ENCODE results near the gene ECD. TPM values are rescaled to one million over a fixed set of nuclear protein-coding genes. Genes with fewer than 3 reads are reported as not detected.

The ECD gene
- polyA plus RNA-seq, 3 donors = 14.1 to 20.2 (median 16.7) TPM

GRCh38 chr10:73086816-73087215 is 81.0 kb downstream of the ECD start:
- no peaks in the 10 kb centered on the region for H3K27me3 Mint-ChIP-seq (ENCODE audit: low read depth in 3 of 3)
- Histone ChIP-seq H3K4me2 (replicated peaks; ENCODE audit: extremely low read depth, low read length, poor library complexity, severe bottlenecking) (no peak overlapping the region), H3K27me3 (ENCODE audit: control insufficient read depth in 2 of 2, insufficient read depth in 2 of 2, low read length in 2 of 2) (no peaks in the 10 kb centered on the region), H4K20me1 (ENCODE audit: insufficient read depth, low read length) (peaks cover 90% of the 10 kb centered on the region), H2AFZ (ENCODE audit: insufficient read depth, low read depth, low read length, poor library complexity, severe bottlenecking) (no peak overlapping the region), H3K4me3 (replicated peaks in 1 of 3; ENCODE audit: low read depth in 2 of 3, low read length in 3 of 3) (no peak overlapping the region), H3K4me1 (ENCODE audit: control insufficient read depth in 1 of 2, insufficient read depth in 2 of 2, low read length in 2 of 2) (peaks cover 3 to 5% of the 10 kb centered on the region in 2 donors), H3K36me3 (replicated peaks in 1 of 2; ENCODE audit: control insufficient read depth in 1 of 2, insufficient read depth in 2 of 2, low read length in 2 of 2) (peaks cover 0 to 4% of the 10 kb centered on the region in 2 donors), H3K9me3 (replicated peaks in 1 of 2; ENCODE audit: control insufficient read depth in 1 of 2, insufficient read depth in 1 of 2, low read length in 2 of 2) (no peaks in the 10 kb centered on the region), H3K27ac (ENCODE audit: low read depth in 1 of 2, low read length in 2 of 2) (no peak overlapping the region), H3K9ac (ENCODE audit: insufficient read depth, low read length, poor library complexity, severe bottlenecking) (no peak overlapping the region), H3K79me2 (ENCODE audit: insufficient read depth, low read length) (peaks cover 71% of the 10 kb centered on the region)
- intact Hi-C loops (cut with micrococcal nuclease) = no loop called here
- no peak for TF ChIP-seq CTCF (IDR thresholded peaks at IDR 0.05)
- peak in 1 of 3 donors; percentile 10 for DNase-seq
- H3K27ac Mint-ChIP-seq = peak overlapping the region in 1 of 7 donors; percentile 20
- no peak overlapping the region for H3K4me3 Mint-ChIP-seq
- H3K9me3 Mint-ChIP-seq = no peaks in the 10 kb centered on the region
- 50% methylated on average over 2 of the region's 4 CpGs for WGBS (ENCODE audit: insufficient coverage)
- H3K36me3 Mint-ChIP-seq = peaks cover 3 to 4% of the 10 kb centered on the region in 2 donors
- peaks cover 23% of the 10 kb centered on the region for H3K4me1 Mint-ChIP-seq

GRCh38 chr10:73084209-73084608 is 83.6 kb downstream of the ECD start:
- no CpG with 5 or more reads among the region's 5 CpGs for WGBS (ENCODE audit: insufficient coverage)
- DNase-seq = no peak
- H3K4me1 ChIP-seq (ENCODE audit: control insufficient read depth in 1 of 2, insufficient read depth in 2 of 2, low read length in 2 of 2) = no peaks in the 10 kb centered on the region
- no peaks in the 10 kb centered on the region for H3K9me3 ChIP-seq (replicated peaks in 1 of 2; ENCODE audit: control insufficient read depth in 1 of 2, insufficient read depth in 1 of 2, low read length in 2 of 2)
- peaks cover 15% of the 10 kb centered on the region for H3K4me1 Mint-ChIP-seq
- no peak overlapping the region for H3K4me2 ChIP-seq (replicated peaks; ENCODE audit: extremely low read depth, low read length, poor library complexity, severe bottlenecking)
- no peak for TF ChIP-seq CTCF (IDR thresholded peaks at IDR 0.05)
- no peak overlapping the region for H2AFZ ChIP-seq (ENCODE audit: insufficient read depth, low read depth, low read length, poor library complexity, severe bottlenecking)
- H3K9me3 Mint-ChIP-seq = no peaks in the 10 kb centered on the region
- peaks cover 60% of the 10 kb centered on the region for H3K79me2 ChIP-seq (ENCODE audit: insufficient read depth, low read length)
- H3K4me3 Mint-ChIP-seq = no peak overlapping the region
- no peak overlapping the region for H3K9ac ChIP-seq (ENCODE audit: insufficient read depth, low read length, poor library complexity, severe bottlenecking)
- H3K4me3 ChIP-seq (replicated peaks in 1 of 3; ENCODE audit: low read depth in 2 of 3, low read length in 3 of 3) = no peak overlapping the region
- intact Hi-C loops (cut with micrococcal nuclease) = no loop called here
- no peaks in the 10 kb centered on the region for H3K27me3 Mint-ChIP-seq (ENCODE audit: low read depth in 3 of 3)
- peaks cover 2 to 4% of the 10 kb centered on the region in 2 donors for H3K36me3 Mint-ChIP-seq
- peaks cover 86% of the 10 kb centered on the region for H4K20me1 ChIP-seq (ENCODE audit: insufficient read depth, low read length)
- peaks cover 0 to 4% of the 10 kb centered on the region in 2 donors for H3K36me3 ChIP-seq (replicated peaks in 1 of 2; ENCODE audit: control insufficient read depth in 1 of 2, insufficient read depth in 2 of 2, low read length in 2 of 2)
- H3K27ac Mint-ChIP-seq = no peak overlapping the region
- H3K27ac ChIP-seq (ENCODE audit: low read depth in 1 of 2, low read length in 2 of 2) = no peak overlapping the region
- H3K27me3 ChIP-seq (ENCODE audit: control insufficient read depth in 2 of 2, insufficient read depth in 2 of 2, low read length in 2 of 2) = no peaks in the 10 kb centered on the region

Small RNAs within 50 kb of the gene (small RNA-seq; reads per million reads assigned to genes)
- gene RF00019 (ENCODE audit: insufficient read length, low read depth) (not detected), gene SNORA11F (ENCODE audit: insufficient read length, low read depth) (1,388 reads per million, percentile 99 among the genes with 10 or more reads in this experiment)

Other genes with a start within 250 kb of the ECD start
- not detected for gene PLA2G12B, start 213.2 kb downstream of the ECD start, polyA plus RNA-seq
- 10 to 100 TPM; 20.1 to 44.3 (median 43.9) TPM for gene P4HA1, start 71.1 kb downstream of the ECD start, polyA plus RNA-seq
- gene NUDT13, start 57.6 kb downstream of the ECD start, polyA plus RNA-seq = 1 to 10 TPM in 2 of 3 donors, under 1 TPM in 1; 0.69 to 4.5 (median 1.0) TPM
- 10 to 100 TPM in 1 of 3 donors, 1 to 10 TPM in 2; 2.6 to 19.3 (median 2.6) TPM for gene FAM149B1, start 111 bp upstream of the ECD start, polyA plus RNA-seq
- 1 to 10 TPM; 2.3 to 7.2 (median 2.4) TPM for gene DNAJC9, start 79.2 kb upstream of the ECD start, polyA plus RNA-seq
- 100 to 1,000 TPM in 1 of 3 donors, 10 to 100 TPM in 2; 20.9 to 102 (median 78.6) TPM for gene MRPS16, start 84.6 kb upstream of the ECD start, polyA plus RNA-seq
- 1 to 10 TPM in 1 of 3 donors, under 1 TPM in 1, not detected in 1; 0.13 to 1.1 TPM for gene CFAP70, start 190.9 kb upstream of the ECD start, polyA plus RNA-seq
- gene ANXA7, start 246.1 kb upstream of the ECD start, polyA plus RNA-seq = 100 to 1,000 TPM in 2 of 3 donors, 10 to 100 TPM in 1; 84.6 to 199 (median 173) TPM